Astrocyte of the spinal cord (primary cell): Measurements from ENCODE around the gene RAP1GDS1.

Experiments
- DNase-seq: peaks from one replicate; pipeline ENCODE4 v3.0.0; 2011; ENCODE audit warnings: low read depth, low spot score
- H3K4me3 ChIP-seq: 2 replicates; pipeline ENCODE4 v1.5.1; 2011; ENCODE audit warnings: low read depth, mild to moderate bottlenecking, low read length, moderate library complexity
- CTCF ChIP-seq: IDR thresholded peaks from 2 replicates; pipeline ENCODE4 v1.5.1; 2012; ENCODE audit warnings: low read depth, mild to moderate bottlenecking, low read length, inconsistent platforms
- in situ Hi-C: cut with HindIII; loops from 2 replicates; pipeline ENCODE4 v1.10.0; 2017; ENCODE audit warnings: low sequenced_read_pairs

RAP1GDS1 gene

GRCh38 chr4:98261405-98262291 is 464 bp downstream of the RAP1GDS1 start:
- TF ChIP-seq CTCF, result no peak
- DNase-seq, result peak; percentile 74
- in situ Hi-C loops, result no loop called here

GRCh38 chr4:98262431-98262830 is 1.2 kb downstream of the RAP1GDS1 start:
- H3K4me3 ChIP-seq, result peak overlapping the region; percentile 80
- TF ChIP-seq CTCF, result no peak
- in situ Hi-C loops, result no loop called here
- no peak for DNase-seq

More at GRCh38 chr4:98261405-98262291, 464 bp downstream of the RAP1GDS1 start:
- peak overlapping the region; percentile 80 for H3K4me3 ChIP-seq

- TF ChIP-seq CTCF, result no peak
- H3K4me3 ChIP-seq, result no peak overlapping the region
- DNase-seq, result no peak
- in situ Hi-C loops, result no loop called here
Observed at GRCh38 chr4:98267498-98267897, 6.3 kb downstream of the RAP1GDS1 start.

- TF ChIP-seq CTCF, result no peak
- DNase-seq, result no peak
- no peak overlapping the region for H3K4me3 ChIP-seq
- in situ Hi-C loops, result no loop called here
Observed at GRCh38 chr4:98275145-98275544, 14.0 kb downstream of the RAP1GDS1 start.

- in situ Hi-C loops, result no loop called here
- TF ChIP-seq CTCF, result no peak
- peak; percentile 18 for DNase-seq
Observed at GRCh38 chr4:98283219-98284189, 22.3 kb downstream of the RAP1GDS1 start.

GRCh38 chr4:98284640-98285046 is 23.5 kb downstream of the RAP1GDS1 start:
- no peak overlapping the region for H3K4me3 ChIP-seq
- in situ Hi-C loops, result no loop called here
- no peak for DNase-seq
- TF ChIP-seq CTCF, result no peak

More at GRCh38 chr4:98283219-98284189, 22.3 kb downstream of the RAP1GDS1 start:
- H3K4me3 ChIP-seq, result no peak overlapping the region
